ENCODE results near the gene TMEM108. TPM values are rescaled to one million over a fixed set of nuclear protein-coding genes. Genes with fewer than 3 reads are reported as not detected.

The TMEM108 gene
- total and polyA plus RNA-seq, 2 of the 4 experiments (the other 2 are of a cell fraction): 0.18 to 2.2 TPM

DNA sequence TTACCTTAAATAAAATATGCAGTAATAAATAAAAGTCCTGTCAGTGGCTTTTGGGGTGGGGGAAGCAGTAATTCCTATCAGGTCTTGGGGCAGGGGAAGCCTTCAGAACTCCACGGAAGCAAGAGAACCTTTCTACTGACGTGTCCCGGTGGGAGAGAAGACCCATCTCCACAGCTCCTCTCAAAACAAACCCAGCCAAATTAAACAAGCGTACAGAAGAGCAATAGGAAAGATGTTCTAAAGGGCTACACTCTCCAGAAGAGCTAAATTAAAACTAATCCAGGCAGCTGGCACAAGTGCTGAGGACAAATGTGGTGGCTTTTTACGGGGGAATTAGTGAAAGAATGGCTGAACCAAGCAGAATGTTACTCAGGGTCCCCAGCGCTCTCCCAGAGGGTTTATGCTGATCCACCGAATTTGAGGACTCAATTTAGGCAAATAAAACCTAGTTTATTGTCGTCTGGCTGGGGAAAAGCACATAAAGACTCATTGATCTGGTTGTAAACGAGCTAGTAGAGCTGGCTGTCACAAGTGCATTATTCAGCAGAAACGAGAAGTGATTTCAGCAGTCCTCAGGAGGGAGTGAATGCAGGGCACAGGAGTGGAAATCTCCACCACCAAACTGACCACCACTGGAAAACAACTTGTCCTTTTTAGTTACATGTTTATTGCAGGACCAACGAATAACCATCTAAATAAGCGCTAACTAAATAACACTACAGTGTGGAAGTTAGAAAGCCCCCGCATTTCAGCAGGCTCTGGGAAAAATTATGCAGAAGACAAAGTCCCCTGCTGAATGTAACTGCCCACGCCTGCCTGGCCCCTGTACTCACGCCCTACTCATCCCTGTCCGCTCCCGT lies 375.2 kb downstream of the TMEM108 start:
- WGBS, 2 experiments (ENCODE audit: extremely low coverage in 2 of 2, insufficient read length in 1 of 2): 60% methylated on average over 1 of the region's 17 CpGs; no CpG with 5 or more reads in 1 of the 2 experiments
- Histone ChIP-seq H3K9me1 (ENCODE audit: insufficient read depth, low read length) (peaks cover 9% of the 10 kb centered on the region; the same call in 1 of the 2 replicates), H2BK5ac (ENCODE audit: low read depth, low read length, poor library complexity, severe bottlenecking) (peak overlapping the region; percentile 90), H2BK15ac (ENCODE audit: low read depth, low read length) (peak overlapping the region; percentile 83), H3K27me3 (ENCODE audit: control insufficient read depth, insufficient read depth, low read length) (no peaks in the 10 kb centered on the region), H2BK20ac (ENCODE audit: low read depth, low read length) (peak overlapping the region; percentile 90), H3K79me1 (ENCODE audit: low read depth in 1 of 2, low read length in 2 of 2) (peaks cover 3 to 23% of the 10 kb centered on the region in 2 experiments; a peak in 2 of 4 replicates), H2AK5ac (ENCODE audit: low read depth, low read length) (no peak overlapping the region; the same call in 1 of the 2 replicates), H4K5ac (ENCODE audit: low read depth, low read length) (peak overlapping the region; percentile 88), H2AK9ac (replicated peaks; ENCODE audit: low read depth, low read length, poor library complexity) (no peak overlapping the region), H3K14ac (replicated peaks; ENCODE audit: low read depth, low read length) (peak overlapping the region; percentile 89), H3K4me3 (ENCODE audit: insufficient read depth, low read depth, low read length) (peak overlapping the region; percentile 39; the same call in 1 of the 2 replicates), H4K8ac (ENCODE audit: low read depth in 2 of 2, low read length in 2 of 2) (peak overlapping the region; percentile 89 to 94), H3K9ac (ENCODE audit: low read depth, low read length) (peak overlapping the region; percentile 91), H2BK120ac (ENCODE audit: low read depth, low read length) (peak overlapping the region; percentile 96), H3K23ac (ENCODE audit: low read depth, low read length) (peak overlapping the region; percentile 70), H3K27ac (ENCODE audit: insufficient read depth, low read length) (peak overlapping the region; percentile 97), H3K4me1 (ENCODE audit: control insufficient read depth, insufficient read depth, low read length) (peaks cover 21% of the 10 kb centered on the region), H3K4ac (ENCODE audit: low read depth, low read length) (peak overlapping the region; percentile 95), H3K36me3 (ENCODE audit: control insufficient read depth, insufficient read depth, low read length) (no peaks in the 10 kb centered on the region), H3K4me2 (ENCODE audit: low read depth, low read length) (peak overlapping the region; percentile 77), H3K56ac (ENCODE audit: extremely low read depth, insufficient read depth, low read length) (peak overlapping the region; percentile 97), H4K20me1 (ENCODE audit: insufficient read depth, low read length) (no peaks in the 10 kb centered on the region), H3K18ac (ENCODE audit: low read depth, low read length) (peak overlapping the region; percentile 98), H4K91ac (ENCODE audit: insufficient read depth, low read depth, low read length) (peak overlapping the region; percentile 95), H2AFZ (replicated peaks; ENCODE audit: low read length, poor library complexity) (peak overlapping the region; percentile 91), H3K9me3 (ENCODE audit: control insufficient read depth, insufficient read depth, low read length) (no peaks in the 10 kb centered on the region)
- POLR2A ChIA-PET (ENCODE audit: unreplicated experiment): no interaction called here
- intact Hi-C loops (cut with micrococcal nuclease) (no loop called here), in situ Hi-C loops (cut with MboI; ENCODE audit: low sequenced_read_pairs) (no loop called here), dilution Hi-C loops (cut with HindIII; ENCODE audit: low sequenced_read_pairs, unreplicated experiment) (no loop called here)
- DNase-seq (peak; percentile 58), ATAC-seq (ENCODE audit: low read depth) (peak; percentile 45)
- BruUV-seq (replicated peaks): no TSS peak
- CTCF ChIA-PET: interaction anchor here (0.6 to 2.0 kb wide), 5 partner anchors 10 to 1078 kb away, joined by 3 to 7 read pairs (median 4); no protein-coding TSS in a partner anchor
- TF ChIP-seq ELK1 (IDR thresholded peaks at IDR 0.05; ENCODE audit: borderline replicate concordance, low read depth, low read length): no peak
- no peak for TF ChIP-seq RFX5 (IDR thresholded peaks at IDR 0.05; ENCODE audit: low read depth, low read length)
- peak; percentile 55 for TF ChIP-seq MAFK (IDR thresholded peaks at IDR 0.05; ENCODE audit: low read depth, low read length)
- no peak for TF ChIP-seq RCOR1 (IDR thresholded peaks at IDR 0.05; ENCODE audit: insufficient replicate concordance, low read length)
- TF ChIP-seq CEBPB (IDR thresholded peaks at IDR 0.05; ENCODE audit: low read depth, low read length): no peak
- no peak for TF ChIP-seq FOS (IDR thresholded peaks at IDR 0.05; ENCODE audit: low read depth, low read length)
- TF ChIP-seq BHLHE40 (IDR thresholded peaks at IDR 0.05; ENCODE audit: low read depth, low read length): no peak
- TF ChIP-seq CHD1 (IDR thresholded peaks at IDR 0.05; ENCODE audit: low read depth, low read length): no peak
- peak; percentile 40; the same call in 1 of the 2 replicates for TF ChIP-seq NFE2L2 (IDR thresholded peaks at IDR 0.05; ENCODE audit: low read depth, low read length)
- TF ChIP-seq SMC3 (IDR thresholded peaks at IDR 0.05; ENCODE audit: low read depth, low read length): no peak
- TF ChIP-seq POLR2A (IDR thresholded peaks at IDR 0.05; ENCODE audit: low read depth, low read length): no peak
- no peak for TF ChIP-seq RAD21 (IDR thresholded peaks at IDR 0.05; ENCODE audit: low read length)
- no peak for TF ChIP-seq MXI1 (IDR thresholded peaks at IDR 0.05; ENCODE audit: borderline replicate concordance, low read depth, low read length)
- TF ChIP-seq, protein P1, sequence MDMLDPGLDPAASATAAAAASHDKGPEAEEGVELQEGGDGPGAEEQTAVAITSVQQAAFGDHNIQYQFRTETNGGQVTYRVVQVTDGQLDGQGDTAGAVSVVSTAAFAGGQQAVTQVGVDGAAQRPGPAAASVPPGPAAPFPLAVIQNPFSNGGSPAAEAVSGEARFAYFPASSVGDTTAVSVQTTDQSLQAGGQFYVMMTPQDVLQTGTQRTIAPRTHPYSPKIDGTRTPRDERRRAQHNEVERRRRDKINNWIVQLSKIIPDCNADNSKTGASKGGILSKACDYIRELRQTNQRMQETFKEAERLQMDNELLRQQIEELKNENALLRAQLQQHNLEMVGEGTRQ (IDR thresholded peaks at IDR 0.05; ENCODE audit: low read depth, low read length): no peak
- no peak for TF ChIP-seq MAZ (IDR thresholded peaks at IDR 0.05; ENCODE audit: borderline replicate concordance, low read depth, low read length)
